NB4 (cell line): ENCODE measurements around the gene KCNAB2.

ENCODE experiments used
- POLR2A ChIP-seq: IDR thresholded peaks from 2 replicates; pipeline ENCODE4 v1.6.1; 2011; ENCODE audit warnings: mild to moderate bottlenecking; ENCODE audit not compliant: insufficient read length; ENCODE audit errors: extremely low read depth
- TF ChIP-seq, protein P1 (sequence below): IDR thresholded peaks from one replicate; pipeline ENCODE4 v1.5.1; 2012; ENCODE audit warnings: low read depth, low read length

DNA sequence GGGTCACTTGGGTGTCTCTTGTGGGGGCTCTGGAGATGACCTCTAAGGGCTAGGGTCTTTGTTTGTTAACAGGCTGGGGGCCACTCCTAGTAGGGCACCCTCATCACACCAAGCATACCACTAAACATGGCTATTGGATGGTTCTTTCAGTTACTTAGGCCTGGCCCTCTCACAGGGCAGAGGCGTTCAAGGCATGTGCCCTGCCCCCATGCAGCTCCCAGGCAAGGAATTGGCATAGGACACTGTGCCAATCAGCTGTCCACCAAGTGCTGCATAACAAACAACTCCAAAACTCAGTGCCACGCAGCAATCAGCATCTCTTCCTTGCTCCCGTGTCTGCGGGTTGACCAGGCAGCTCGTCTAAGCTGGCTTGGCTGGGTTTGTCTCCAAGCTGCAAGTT is 2.1 kb upstream of the KCNAB2 start:
- TF ChIP-seq POLR2A = no peak
- TF ChIP-seq, protein P1, sequence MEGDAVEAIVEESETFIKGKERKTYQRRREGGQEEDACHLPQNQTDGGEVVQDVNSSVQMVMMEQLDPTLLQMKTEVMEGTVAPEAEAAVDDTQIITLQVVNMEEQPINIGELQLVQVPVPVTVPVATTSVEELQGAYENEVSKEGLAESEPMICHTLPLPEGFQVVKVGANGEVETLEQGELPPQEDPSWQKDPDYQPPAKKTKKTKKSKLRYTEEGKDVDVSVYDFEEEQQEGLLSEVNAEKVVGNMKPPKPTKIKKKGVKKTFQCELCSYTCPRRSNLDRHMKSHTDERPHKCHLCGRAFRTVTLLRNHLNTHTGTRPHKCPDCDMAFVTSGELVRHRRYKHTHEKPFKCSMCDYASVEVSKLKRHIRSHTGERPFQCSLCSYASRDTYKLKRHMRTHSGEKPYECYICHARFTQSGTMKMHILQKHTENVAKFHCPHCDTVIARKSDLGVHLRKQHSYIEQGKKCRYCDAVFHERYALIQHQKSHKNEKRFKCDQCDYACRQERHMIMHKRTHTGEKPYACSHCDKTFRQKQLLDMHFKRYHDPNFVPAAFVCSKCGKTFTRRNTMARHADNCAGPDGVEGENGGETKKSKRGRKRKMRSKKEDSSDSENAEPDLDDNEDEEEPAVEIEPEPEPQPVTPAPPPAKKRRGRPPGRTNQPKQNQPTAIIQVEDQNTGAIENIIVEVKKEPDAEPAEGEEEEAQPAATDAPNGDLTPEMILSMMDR = no peak
